GM13977 (cell line): ENCODE results near the gene GABRR2.

Experiments
- DNase-seq: peaks from one replicate; pipeline ENCODE4 v3.0.0; 2012; ENCODE audit warnings: low spot score
- CTCF ChIP-seq: IDR thresholded peaks from 2 replicates; pipeline ENCODE4 v1.5.1; 2012; ENCODE audit warnings: mild to moderate bottlenecking, control low read depth; ENCODE audit not compliant: insufficient read depth; ENCODE audit errors: extremely low read depth, missing control alignments
- in situ Hi-C: fragments of 300-500 bp; cut with MboI; formaldehyde crosslinking; loops from one replicate; pipeline ENCODE4 v1.12.0; 2022; ENCODE audit warnings: low sequenced_read_pairs, low pct_unique_long_range_greater_than_20kb, mixed read lengths, inconsistent platforms; ENCODE audit not compliant: unreplicated experiment

The GABRR2 gene

DNA sequence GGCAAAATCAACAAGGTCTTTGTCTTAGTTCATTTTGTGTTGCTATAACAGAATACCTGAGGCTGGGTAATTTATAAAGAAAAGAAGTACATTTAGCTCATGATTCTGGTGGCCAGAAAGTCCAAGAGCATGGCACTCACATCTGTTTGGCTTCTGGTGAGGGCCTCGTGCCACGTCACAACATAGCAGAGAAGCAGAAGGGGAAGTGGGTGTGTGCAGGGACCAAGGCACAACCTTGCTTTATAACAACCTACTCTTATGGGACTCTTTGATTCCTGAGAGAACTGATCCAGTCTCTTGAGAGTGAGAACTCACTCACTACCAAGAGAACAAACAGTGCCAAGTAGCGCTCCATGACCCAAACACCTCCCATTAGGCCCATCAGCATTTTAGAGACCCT, 25.4 kb downstream of the GABRR2 start:
- no peak for TF ChIP-seq CTCF
- no peak for DNase-seq
- in situ Hi-C loops, result no loop called here

DNA sequence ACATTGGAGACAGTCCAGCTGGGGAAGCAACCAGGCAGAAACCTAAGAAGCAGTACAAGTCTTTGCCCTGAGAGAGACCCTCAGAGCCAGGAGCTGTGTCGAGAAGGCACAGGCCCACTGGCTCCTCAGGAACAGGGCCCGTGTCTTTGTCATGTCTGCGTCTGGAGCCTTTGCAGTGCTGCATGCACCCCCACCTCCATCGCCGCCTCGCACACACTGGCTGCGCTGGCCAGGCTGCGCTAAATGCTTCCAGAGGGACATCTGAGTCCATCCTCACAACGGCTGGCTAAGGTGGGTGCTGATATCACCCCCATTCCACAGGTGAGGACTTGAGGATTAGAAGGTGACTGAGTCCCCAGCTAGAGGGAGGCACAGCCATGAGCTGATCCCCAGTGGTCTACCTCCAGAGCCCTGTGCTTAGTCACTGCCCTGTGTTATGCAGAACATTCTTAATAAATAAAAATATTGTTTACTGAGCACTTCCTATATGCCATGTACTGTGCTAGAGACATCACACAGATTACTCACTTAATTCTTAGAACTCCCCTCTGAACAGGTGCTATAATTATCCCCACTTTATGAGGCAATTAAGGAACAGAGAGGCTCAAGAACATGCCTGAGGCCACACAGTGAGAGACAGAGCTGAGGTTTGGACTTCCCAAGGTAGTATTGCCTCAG, 27.6 kb downstream of the GABRR2 start:
- no peak for DNase-seq
- in situ Hi-C loops, result no loop called here
- no peak for TF ChIP-seq CTCF

DNA sequence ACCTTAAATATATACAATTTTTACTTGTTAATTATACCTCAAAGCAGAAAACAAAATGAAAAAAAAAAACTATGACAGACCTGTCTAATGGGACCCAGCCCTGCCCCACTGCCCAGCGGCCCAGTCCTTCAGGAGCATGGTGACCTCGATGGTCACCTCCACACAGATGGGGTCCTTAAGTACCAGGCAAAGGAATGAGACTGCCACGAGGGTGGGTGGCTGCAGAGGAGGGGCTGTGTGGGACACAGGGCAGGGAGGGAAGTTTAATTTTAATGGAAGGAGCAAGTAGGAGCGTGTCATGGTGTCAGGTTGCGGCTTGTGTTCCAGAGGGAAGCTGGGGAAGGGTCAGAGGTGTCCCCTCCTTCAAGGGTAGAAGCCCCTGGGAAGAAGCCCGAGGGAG, 28.6 kb downstream of the GABRR2 start:
- in situ Hi-C loops, result no loop called here
- no peak for DNase-seq
- TF ChIP-seq CTCF, result no peak

DNA sequence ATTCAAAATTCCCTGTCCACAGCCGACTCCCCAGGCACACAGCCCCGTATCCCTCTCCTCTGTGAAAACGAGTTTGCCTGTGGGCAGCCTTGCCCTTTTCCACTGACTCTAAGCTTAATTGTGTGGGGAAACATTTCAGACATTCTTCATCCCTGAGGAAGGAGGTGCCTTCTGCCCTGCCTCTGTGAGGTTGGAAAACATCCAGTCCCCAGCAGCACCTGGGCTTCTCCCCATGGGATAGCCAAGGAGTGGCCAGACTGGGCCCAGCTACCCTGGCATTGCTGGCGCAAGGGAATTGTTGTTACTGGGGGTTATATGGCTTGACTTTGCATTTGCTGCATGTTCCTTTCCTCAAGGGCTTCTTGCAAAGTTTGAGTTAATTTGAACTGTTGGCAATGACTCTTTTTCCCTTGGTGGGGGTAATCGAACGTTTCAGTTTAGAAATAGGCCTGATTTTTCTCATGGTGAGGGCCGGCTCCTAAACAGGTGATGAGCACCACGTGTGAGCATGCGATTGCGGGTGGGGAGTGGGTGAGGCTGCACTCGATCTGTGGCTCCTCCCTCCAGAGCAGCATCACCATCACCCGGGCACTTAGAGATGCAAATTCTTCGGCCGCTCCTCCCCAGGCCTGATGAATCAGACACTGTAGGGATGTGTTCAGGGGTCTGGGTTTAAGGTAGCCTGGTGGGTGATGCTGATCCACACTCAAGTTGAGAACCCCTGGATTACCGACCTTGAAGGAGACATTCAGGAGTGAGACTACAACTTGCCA, 29.9 kb downstream of the GABRR2 start:
- in situ Hi-C loops, result no loop called here
- no peak for TF ChIP-seq CTCF
- no peak for DNase-seq

GRCh38 chr6:89284081-89284480, 31.0 kb downstream of the GABRR2 start:
- TF ChIP-seq CTCF, result no peak
- no peak for DNase-seq
- in situ Hi-C loops, result no loop called here

DNA sequence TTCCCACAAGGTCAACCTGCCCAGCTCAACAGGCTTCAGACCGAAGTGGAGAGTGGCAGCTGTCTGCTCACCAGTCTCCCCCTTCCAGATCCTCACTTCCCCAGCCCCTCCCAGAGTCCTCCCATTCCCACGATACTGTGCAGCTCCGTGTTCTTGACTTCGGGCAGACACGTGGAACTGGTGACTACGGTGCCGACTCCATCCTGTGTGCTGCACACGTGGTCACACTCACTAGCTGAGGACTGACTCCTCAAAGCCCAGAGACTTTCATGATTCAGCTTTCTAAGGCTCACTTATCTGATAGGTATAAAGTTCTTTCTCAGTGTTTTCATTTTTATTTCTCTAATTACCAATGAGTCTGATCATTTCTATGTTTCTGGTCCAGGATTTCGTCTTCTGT, 32.4 kb downstream of the GABRR2 start:
- in situ Hi-C loops, result no loop called here
- DNase-seq, result no peak
- no peak for TF ChIP-seq CTCF
